Esophagus muscularis mucosa (tissue), 4 donors: Measurements from ENCODE around the gene EEF1AKMT2.

Experiments used
- CTCF ChIP-seq, 3 experiments: fragments of 200-600 bp in 2 of 3; fragments of 450-650 bp in 1 of 3; sonication (generic) in 2 of 3; IDR thresholded peaks; one replicate each; pipeline ENCODE4 v1.5.1; 2017 to 2019; ENCODE audit warnings: antibody characterized with exemption in 3 of 3, mild to moderate bottlenecking in 2 of 3, moderate library complexity in 1 of 3
- EP300 ChIP-seq: sonication (generic); formaldehyde crosslinking; IDR thresholded peaks from one replicate; pipeline ENCODE4 v1.6.1; 2017; ENCODE audit warnings: antibody characterized with exemption
- POLR2A ChIP-seq: fragments of 450-650 bp; IDR thresholded peaks from one replicate; pipeline ENCODE4 v1.6.1; 2017; ENCODE audit warnings: antibody characterized with exemption, moderate library complexity, mild to moderate bottlenecking, low read depth
- POLR2AphosphoS5 ChIP-seq, 2 donors: sonication (generic); formaldehyde crosslinking; IDR thresholded peaks; one replicate each; pipeline ENCODE4 v1.6.1; 2017; ENCODE audit warnings: antibody characterized with exemption in 2 of 2

- TF ChIP-seq POLR2A (no peak), CTCF (IDR thresholded peaks at IDR 0.05) (no peak), POLR2AphosphoS5 (IDR thresholded peaks at IDR 0.05) (no peak), EP300 (no peak)
These were observed 36.1 kb downstream of the EEF1AKMT2 start for GRCh38 chr10:124755581-124755980.
